HCT116 (cell line): Measurements from ENCODE around the gene SYT15B. TPM values are rescaled to one million over a fixed set of nuclear protein-coding genes. Genes with fewer than 3 reads are reported as not detected.
"Not testable (repeated sequence)": the region's sequence is repeated elsewhere in the genome, so short reads cannot be mapped to it uniquely, and the experiment has no call there.

Source experiments
- ATAC-seq: fragments of 200-7000 bp; cut with Tn5 transposase; 2 replicates; pipeline ENCODE4 v1.9.1; 2020; ENCODE audit warnings: mild to moderate bottlenecking, moderate library complexity
- BruUV-seq: library from RNA; stranded (reverse); fragments of 400-500 nt; replicated peaks from 2 replicates; lab custom pipeline; 2021; lab: Mats Ljungman, UMichigan
- CTCF ChIA-PET: fragments of 300-600 bp; sonication (Branson Sonifier 250); formaldehyde crosslinking; loops from one replicate; lab custom pipeline; 2021; ENCODE audit warnings: antibody characterized with exemption; lab: Charles Lee
- POLR2A ChIA-PET: fragments of 300-600, 350-600 bp; sonication (Branson Sonifier 250); formaldehyde crosslinking; loops from one replicate; lab custom pipeline; 2021; ENCODE audit warnings: antibody characterized with exemption; lab: Charles Lee
- RAD21 ChIA-PET, 2 experiments: fragments of 300-600 bp; sonication (Branson Sonifier 250); formaldehyde crosslinking; loops; one replicate each; lab custom pipeline; 2023; ENCODE audit warnings: low total read pairs in 2 of 2; ENCODE audit not compliant: uncharacterized antibody in 2 of 2, unreplicated experiment in 2 of 2, low non-redundant PET in 1 of 2; lab: Charles Lee
- DNase-seq: peaks from one replicate; pipeline ENCODE4 v3.0.0-alpha.2; 2010; ENCODE audit warnings: low read depth, low spot score
- H2AFZ ChIP-seq: fragments of 200-600 bp; shearing (Covaris generic), sonication (generic); 2 replicates; pipeline ENCODE4 v1.6.1; 2017; ENCODE audit warnings: low read depth, mixed run types, mixed read lengths, antibody characterized with exemption, low read length; ENCODE audit not compliant: poor library complexity, severe bottlenecking
- H3K27ac ChIP-seq: 2 replicates; pipeline ENCODE4 v1.5.1; 2012; ENCODE audit warnings: low read depth, low read length
- H3K27me3 ChIP-seq: fragments of 200-600 bp; sonication (generic); 2 replicates; pipeline ENCODE4 v1.6.1; 2016; ENCODE audit warnings: mixed run types, low read length, mixed read lengths; ENCODE audit not compliant: insufficient read depth
- H3K36me3 ChIP-seq, 2 experiments: fragments of 200-500 bp in 1 of 2; fragments of 200-600 bp in 1 of 2; sonication (Bioruptor generic) in 1 of 2; sonication (generic) in 1 of 2; 2 replicates each; pipeline versions ENCODE4 v1.5.1 to v1.6.1; 2014 to 2016; ENCODE audit warnings: low read length in 2 of 2, inconsistent platforms in 1 of 2, mixed read lengths in 1 of 2, mixed run types in 1 of 2; ENCODE audit not compliant: insufficient read depth in 2 of 2, control insufficient read depth in 1 of 2
- H3K4me1 ChIP-seq, 2 experiments: fragments of 200-600 bp in 1 of 2; sonication (generic) in 1 of 2; 2 replicates each; pipeline versions ENCODE4 v1.5.1 to v1.6.1; 2012 to 2017; ENCODE audit warnings: low read length in 2 of 2, inconsistent platforms in 1 of 2, mild to moderate bottlenecking in 1 of 2, mixed read lengths in 1 of 2, mixed run types in 1 of 2, moderate library complexity in 1 of 2; ENCODE audit not compliant: insufficient read depth in 2 of 2, control insufficient read depth in 1 of 2
- H3K4me2 ChIP-seq: fragments of 200-600 bp; sonication (generic); 2 replicates; pipeline ENCODE4 v1.6.1; 2017; ENCODE audit warnings: mixed run types, low read length, mixed read lengths
- H3K4me3 ChIP-seq, 2 experiments: fragments of 200-600 bp in 1 of 2; sonication (generic) in 1 of 2; replicated peaks in 1 of 2; 2 replicates each; pipeline ENCODE4 v1.5.1; 2011 to 2016; ENCODE audit warnings: low read length in 2 of 2, control low read depth in 1 of 2, low read depth in 1 of 2, mild to moderate bottlenecking in 1 of 2, mixed read lengths in 1 of 2, mixed run types in 1 of 2
- H3K79me2 ChIP-seq: fragments of 200-600 bp; sonication (generic); 2 replicates; pipeline ENCODE4 v1.6.1; 2017; ENCODE audit warnings: mild to moderate bottlenecking, mixed run types, low read length, moderate library complexity, mixed read lengths; ENCODE audit not compliant: insufficient read depth
- H3K9ac ChIP-seq: fragments of 200-600 bp; sonication (generic); 2 replicates; pipeline ENCODE4 v1.6.1; 2016; ENCODE audit warnings: low read length, mixed read lengths
- H3K9me2 ChIP-seq: fragments of 200-600 bp; sonication (generic), shearing (Covaris generic); 2 replicates; pipeline ENCODE4 v1.6.1; 2017; ENCODE audit warnings: mixed run types, mild to moderate bottlenecking, moderate library complexity; ENCODE audit not compliant: insufficient read depth
- H3K9me3 ChIP-seq, 2 experiments: fragments of 200-500 bp in 1 of 2; fragments of 200-600 bp in 1 of 2; sonication (Bioruptor generic) in 1 of 2; sonication (generic) in 1 of 2; 2 replicates each; pipeline ENCODE4 v1.6.1; 2014 to 2017; ENCODE audit warnings: low read length in 2 of 2, mixed read lengths in 2 of 2, inconsistent platforms in 1 of 2, low read depth in 1 of 2, mild to moderate bottlenecking in 1 of 2, mixed run types in 1 of 2, moderate library complexity in 1 of 2; ENCODE audit not compliant: control insufficient read depth in 1 of 2, insufficient read depth in 1 of 2
- H4K20me1 ChIP-seq: fragments of 200-600 bp; sonication (generic), shearing (Covaris generic); 2 replicates; pipeline ENCODE4 v1.6.1; 2017; ENCODE audit warnings: mixed run types, mild to moderate bottlenecking, moderate library complexity; ENCODE audit not compliant: insufficient read depth
- intact Hi-C: fragments of 100-400 bp; cut with micrococcal nuclease; formaldehyde crosslinking; loops from 2 replicates; pipeline ENCODE4 v1.10.0; 2022
- total RNA-seq: library from RNA; stranded (reverse); gene quantifications from one replicate; pipeline ENCODE4 v1.2.1, GENCODE V29; 2021; ENCODE audit not compliant: unreplicated experiment

SYT15B gene
- total RNA-seq, 1 experiment from 2014 or later = 0.37 TPM

DNA sequence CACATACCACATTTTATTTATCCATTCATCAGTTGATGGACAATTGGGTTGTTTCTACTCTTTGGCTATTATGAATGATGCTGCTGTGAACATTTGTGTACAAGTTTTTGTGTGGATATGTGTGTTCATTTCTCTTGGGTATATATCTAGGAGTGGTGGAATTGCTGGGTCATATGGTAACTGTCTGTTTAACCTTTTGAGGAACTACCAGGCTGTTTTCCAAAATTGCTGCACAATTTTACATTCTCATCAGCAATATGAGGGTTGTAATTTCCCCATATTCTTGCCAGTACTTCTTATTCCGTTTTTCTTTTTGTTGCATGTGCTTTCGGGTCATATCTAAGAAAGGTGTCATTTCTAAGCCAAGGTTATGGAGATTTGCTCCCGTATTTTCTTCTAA lies 38.3 kb downstream of the SYT15B start:
- ATAC-seq, H3K36me3 ChIP-seq, H3K4me3 ChIP-seq, H3K4me2 ChIP-seq, H4K20me1 ChIP-seq, H2AFZ ChIP-seq, H3K79me2 ChIP-seq, H3K9me2 ChIP-seq, RAD21 ChIA-PET, POLR2A ChIA-PET, intact Hi-C loops, H3K4me1 ChIP-seq, H3K9ac ChIP-seq, H3K27ac ChIP-seq, H3K27me3 ChIP-seq, DNase-seq, H3K9me3 ChIP-seq, CTCF ChIA-PET, BruUV-seq: not testable (repeated sequence)

DNA sequence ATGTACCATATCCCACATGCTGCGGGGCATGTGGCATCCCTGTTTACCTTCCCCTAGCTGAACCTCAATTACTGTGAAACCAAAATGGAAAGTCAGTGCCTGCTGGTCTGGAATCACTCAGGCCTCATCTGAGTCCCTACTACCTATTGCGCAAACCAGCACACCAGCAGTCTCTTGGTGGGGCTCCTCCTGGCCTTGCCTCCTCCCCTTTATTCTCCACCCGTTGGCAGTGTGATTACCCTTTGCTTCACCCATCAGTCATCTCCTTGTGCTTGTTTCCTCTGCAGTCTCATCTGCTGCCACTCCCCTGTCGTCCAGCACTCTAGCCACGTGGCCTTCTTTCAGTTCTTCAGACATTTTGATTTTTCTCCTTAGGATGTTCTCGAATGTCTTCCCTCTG lies 39.3 kb downstream of the SYT15B start:
- H3K9me3 ChIP-seq, POLR2A ChIA-PET, H3K9ac ChIP-seq, H3K79me2 ChIP-seq, RAD21 ChIA-PET, H3K27me3 ChIP-seq, H2AFZ ChIP-seq, H3K9me2 ChIP-seq, H3K4me3 ChIP-seq, H3K4me2 ChIP-seq, DNase-seq, BruUV-seq, H3K27ac ChIP-seq, H3K36me3 ChIP-seq, H4K20me1 ChIP-seq, ATAC-seq, intact Hi-C loops, CTCF ChIA-PET, H3K4me1 ChIP-seq: not testable (repeated sequence)

DNA sequence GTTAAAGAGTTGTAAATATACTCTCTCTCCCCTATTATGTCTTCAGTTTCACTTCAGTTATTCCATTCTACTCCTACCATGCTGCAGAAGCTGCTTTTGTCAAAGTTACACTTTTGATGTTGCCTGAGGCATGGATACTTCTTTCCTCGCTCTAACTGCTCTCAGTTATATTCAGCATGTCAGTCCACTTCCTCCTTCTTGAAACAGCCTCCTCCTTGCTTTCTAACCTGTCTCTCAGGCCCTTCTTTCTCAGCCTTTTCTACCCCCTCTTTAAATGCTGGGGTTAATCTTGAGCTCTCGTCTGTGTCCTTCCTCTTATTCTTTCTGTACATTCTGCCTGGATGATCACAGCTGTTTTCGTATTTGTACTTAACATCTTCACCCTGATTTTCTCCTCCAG lies 40.0 kb downstream of the SYT15B start:
- H3K9me3 ChIP-seq, H3K27me3 ChIP-seq, H3K4me1 ChIP-seq, POLR2A ChIA-PET, H3K9ac ChIP-seq, DNase-seq, ATAC-seq, H3K79me2 ChIP-seq, H3K36me3 ChIP-seq, H2AFZ ChIP-seq, H3K9me2 ChIP-seq, H4K20me1 ChIP-seq, H3K4me2 ChIP-seq, H3K4me3 ChIP-seq, RAD21 ChIA-PET, BruUV-seq, intact Hi-C loops, CTCF ChIA-PET, H3K27ac ChIP-seq: not testable (repeated sequence)

DNA sequence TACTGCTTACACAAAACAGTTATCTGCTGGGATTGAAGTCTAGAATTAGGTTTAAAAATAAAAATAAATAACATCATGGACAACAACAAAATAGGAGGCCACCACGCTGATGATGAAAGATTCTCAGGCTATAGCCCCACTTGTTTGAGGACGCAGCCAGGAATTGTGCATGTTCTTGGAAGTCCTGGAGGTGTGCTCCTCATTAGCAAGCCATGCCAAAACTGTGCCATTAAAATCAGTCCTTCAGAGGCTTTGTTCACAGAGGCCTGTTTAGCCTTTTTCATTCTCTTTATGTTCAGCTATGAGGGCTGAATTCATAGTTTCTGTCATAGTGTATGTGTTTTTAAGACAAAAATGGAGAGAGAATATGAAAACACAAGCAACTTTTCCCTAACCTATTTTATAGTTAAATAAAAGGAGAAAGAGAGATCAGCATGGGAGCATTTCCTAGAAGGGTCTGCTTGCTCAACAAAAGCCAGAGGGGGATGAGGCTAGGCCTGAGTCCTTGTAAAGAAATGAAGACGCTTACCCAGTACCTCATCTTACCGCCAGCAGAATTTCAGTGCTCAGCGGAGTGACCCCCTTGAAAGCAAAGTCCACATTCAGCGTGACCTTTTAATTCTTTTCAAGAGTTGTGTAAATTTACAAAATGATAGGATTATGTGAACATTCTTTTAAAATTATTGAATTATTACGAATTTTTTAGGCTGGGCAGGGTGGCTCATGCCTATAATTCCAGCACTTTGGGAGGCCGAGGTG lies 46.2 kb downstream of the SYT15B start:
- intact Hi-C loops, H3K79me2 ChIP-seq, H3K36me3 ChIP-seq, H3K4me3 ChIP-seq, H2AFZ ChIP-seq, DNase-seq, BruUV-seq, H3K9me3 ChIP-seq, H4K20me1 ChIP-seq, H3K9ac ChIP-seq, H3K4me1 ChIP-seq, H3K27me3 ChIP-seq, H3K27ac ChIP-seq, RAD21 ChIA-PET, CTCF ChIA-PET, H3K4me2 ChIP-seq, ATAC-seq, POLR2A ChIA-PET, H3K9me2 ChIP-seq: not testable (repeated sequence)
